Measurements from ENCODE around the gene HELT.

Gene HELT

DNA sequence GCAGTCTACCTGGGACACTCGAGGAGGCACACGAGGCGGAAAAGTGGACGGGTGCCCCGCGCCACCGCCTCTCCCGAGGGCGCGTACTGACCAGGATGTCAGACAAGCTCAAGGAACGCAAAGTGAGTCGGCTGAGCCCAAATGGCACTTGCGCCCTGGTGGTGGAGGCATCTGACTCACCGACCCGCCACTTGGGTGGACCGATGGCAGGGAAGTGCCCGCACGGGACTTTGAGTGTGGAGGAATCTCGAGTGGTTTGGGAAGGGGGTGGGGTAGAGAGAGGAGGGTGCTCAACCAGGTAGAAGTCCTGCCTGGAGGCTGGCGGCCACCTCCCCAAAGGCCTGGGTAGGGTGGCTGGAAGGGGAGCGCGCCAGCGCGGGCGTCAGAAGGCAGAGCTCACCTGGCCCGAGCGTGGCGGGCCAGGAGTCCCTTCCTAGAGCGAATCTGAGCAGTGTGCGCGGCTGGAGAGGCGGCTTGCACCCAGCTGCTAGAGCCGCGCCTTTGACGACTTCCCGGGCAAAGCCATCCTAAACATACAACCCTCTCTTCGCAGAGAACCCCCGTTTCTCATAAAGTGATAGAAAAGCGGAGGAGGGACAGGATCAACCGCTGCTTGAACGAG is 655 bp downstream of the HELT start:
- Histone ChIP-seq H3K4me1 (no peaks in the 10 kb centered on the region), H4K20me1 (peaks cover 23% of the 10 kb centered on the region; the same call in 1 of the 2 replicates), H3K27me3 (peaks cover 98% of the 10 kb centered on the region), H3K9ac (no peak overlapping the region), H3K9me3 (peaks cover 38% of the 10 kb centered on the region), H3K4me2 (no peak overlapping the region), H3K36me3 (no peaks in the 10 kb centered on the region), H3K27ac (no peak overlapping the region), H3K4me3 (peak overlapping the region; percentile 22; the same call in 1 of the 2 replicates)
- no peak for TF ChIP-seq Cebpa-rat (IDR thresholded peaks at IDR 0.05)

DNA sequence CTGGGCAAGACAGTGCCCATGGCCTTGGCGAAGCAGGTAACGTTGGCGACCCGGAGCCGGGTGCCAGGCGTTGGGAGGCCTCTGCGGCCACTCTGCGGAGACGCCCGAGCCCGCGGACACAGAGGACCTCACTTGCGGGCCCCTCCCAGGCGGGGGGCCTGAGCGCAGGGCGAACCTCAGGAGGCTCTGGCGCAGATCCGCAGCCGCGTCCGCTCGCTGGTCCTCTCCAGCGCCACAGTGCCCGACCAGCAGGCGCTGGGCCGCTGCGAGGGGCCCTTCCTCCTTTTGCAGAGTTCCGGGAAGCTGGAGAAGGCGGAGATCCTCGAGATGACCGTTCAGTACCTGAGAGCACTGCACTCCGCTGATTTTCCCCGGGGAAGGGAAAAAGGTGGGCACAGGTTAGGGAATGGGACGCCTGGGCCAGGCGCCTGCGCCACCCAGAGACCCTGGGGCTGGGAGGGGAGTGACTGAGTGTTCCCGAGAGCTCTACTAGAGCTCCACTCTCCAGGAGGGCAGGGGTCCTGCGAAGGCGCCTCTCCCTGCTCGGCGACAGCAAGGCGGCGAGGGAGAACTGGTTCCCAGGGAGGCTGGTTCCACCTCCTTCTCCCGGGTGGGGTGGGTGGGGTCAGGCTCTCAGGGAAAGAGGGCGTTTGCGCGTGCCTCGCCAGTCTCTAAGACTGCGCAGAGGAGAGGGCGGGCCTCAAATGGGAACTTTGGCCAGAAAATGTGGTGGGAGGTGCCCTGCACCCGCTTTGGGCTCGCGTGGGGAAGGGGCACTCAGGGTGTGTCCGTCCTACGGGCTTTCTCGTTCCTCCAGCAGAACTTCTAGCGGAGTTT is 1.4 kb downstream of the HELT start:
- H3K36me3 ChIP-seq, result no peaks in the 10 kb centered on the region
- peaks cover 90% of the 10 kb centered on the region for H3K27me3 ChIP-seq
- no peak for TF ChIP-seq Cebpa-rat (IDR thresholded peaks at IDR 0.05)
- no peaks in the 10 kb centered on the region for H3K4me1 ChIP-seq
- H3K9ac ChIP-seq, result no peak overlapping the region
- peak overlapping the region; percentile 22; the same call in 1 of the 2 replicates for H3K4me3 ChIP-seq
- no peak overlapping the region for H3K4me2 ChIP-seq
- peaks cover 23% of the 10 kb centered on the region; the same call in 1 of the 2 replicates for H4K20me1 ChIP-seq
- no peak overlapping the region for H3K27ac ChIP-seq
- H3K9me3 ChIP-seq, result peaks cover 38% of the 10 kb centered on the region

DNA sequence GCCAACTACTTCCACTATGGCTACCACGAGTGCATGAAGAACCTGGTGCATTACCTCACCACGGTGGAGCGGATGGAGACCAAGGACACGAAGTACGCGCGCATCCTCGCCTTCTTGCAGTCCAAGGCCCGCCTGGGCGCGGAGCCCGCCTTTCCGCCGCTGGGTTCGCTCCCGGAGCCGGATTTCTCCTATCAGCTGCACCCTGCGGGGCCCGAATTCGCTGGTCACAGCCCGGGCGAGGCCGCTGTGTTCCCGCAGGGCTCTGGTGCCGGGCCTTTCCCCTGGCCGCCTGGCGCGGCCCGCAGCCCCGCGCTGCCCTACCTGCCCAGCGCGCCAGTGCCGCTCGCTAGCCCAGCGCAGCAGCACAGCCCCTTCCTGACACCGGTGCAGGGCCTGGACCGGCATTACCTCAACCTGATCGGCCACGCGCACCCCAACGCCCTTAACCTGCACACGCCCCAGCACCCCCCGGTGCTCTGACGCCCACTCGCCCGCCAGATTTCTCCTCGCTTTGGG is 2.1 kb downstream of the HELT start:
- no peaks in the 10 kb centered on the region for H3K4me1 ChIP-seq
- H3K9me3 ChIP-seq, result peaks cover 38% of the 10 kb centered on the region
- no peak overlapping the region for H3K27ac ChIP-seq
- peaks cover 23% of the 10 kb centered on the region; the same call in 1 of the 2 replicates for H4K20me1 ChIP-seq
- no peak overlapping the region for H3K9ac ChIP-seq
- H3K4me3 ChIP-seq, result no peak overlapping the region
- peaks cover 84% of the 10 kb centered on the region for H3K27me3 ChIP-seq
- TF ChIP-seq Cebpa-rat (IDR thresholded peaks at IDR 0.05), result no peak
- H3K4me2 ChIP-seq, result no peak overlapping the region
- no peaks in the 10 kb centered on the region for H3K36me3 ChIP-seq

DNA sequence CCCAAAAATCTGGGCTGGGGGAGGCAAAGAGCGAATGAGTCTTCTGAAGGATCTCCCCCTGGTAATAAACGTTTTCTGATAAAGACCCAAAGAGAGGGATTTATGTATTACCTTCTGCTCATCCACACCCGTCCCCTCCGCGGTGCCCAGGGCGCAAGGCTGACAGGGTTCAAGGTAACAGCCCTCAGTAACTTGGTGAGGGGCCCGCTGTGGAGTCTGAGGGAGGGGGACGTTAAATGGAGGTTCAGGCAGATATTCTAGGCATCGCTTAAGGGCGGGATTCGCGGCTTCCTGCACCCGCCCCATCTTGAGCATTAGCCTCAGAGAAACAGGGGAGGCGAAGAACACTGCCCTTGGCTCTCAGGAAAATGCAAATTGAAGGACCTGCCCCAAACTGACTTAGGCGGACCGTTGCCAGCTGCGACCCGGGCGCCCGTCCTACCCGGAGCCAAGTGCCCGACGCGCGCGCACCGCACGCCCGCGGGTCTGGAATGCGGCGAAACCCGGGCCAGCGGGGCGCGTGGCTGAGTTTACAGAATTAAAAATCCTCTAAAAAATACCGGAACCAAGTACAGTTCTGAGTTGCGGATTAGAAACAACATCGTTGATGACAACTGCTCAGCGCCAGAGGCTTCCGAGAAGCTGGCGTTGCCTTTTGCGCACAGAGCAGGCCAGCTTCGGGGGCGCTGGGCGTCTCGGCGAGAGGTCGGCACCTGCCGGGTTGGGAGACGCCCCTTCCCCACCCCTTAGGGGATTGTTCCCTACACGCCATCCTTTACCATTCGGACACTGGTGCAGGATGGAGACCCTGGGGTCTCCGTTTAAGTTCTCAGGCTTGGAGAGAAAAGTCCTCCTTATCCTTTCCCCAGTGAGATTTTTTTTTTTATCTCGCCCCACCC is 2.8 kb downstream of the HELT start:
- Histone ChIP-seq H3K27me3 (peaks cover 76% of the 10 kb centered on the region), H3K4me1 (no peaks in the 10 kb centered on the region), H3K9me3 (peaks cover 38% of the 10 kb centered on the region), H3K36me3 (no peaks in the 10 kb centered on the region), H3K27ac (no peak overlapping the region), H3K4me3 (no peak overlapping the region), H3K9ac (no peak overlapping the region), H4K20me1 (peaks cover 20% of the 10 kb centered on the region; the same call in 1 of the 2 replicates), H3K4me2 (no peak overlapping the region)
- TF ChIP-seq Cebpa-rat (IDR thresholded peaks at IDR 0.05), result no peak

DNA sequence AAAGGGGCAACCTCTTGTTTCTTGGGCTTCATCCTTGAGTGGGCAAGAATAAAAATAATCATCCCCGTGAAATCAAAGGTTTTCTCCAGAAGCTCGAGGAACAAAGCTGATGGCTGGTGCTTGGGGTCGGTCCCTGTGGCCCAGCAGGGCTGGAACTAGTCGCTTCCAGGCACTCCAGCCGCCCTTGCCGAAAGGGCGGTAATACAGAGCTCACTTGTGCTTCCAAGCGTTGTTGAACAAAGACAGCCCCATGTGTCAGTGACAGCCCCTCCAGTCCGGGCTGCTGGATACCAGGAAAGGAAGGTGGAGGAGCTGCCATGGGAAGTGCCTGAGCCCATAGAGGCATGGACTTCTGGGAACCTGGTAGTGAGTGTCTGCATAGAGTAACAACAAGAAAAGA is 5.2 kb downstream of the HELT start:
- Histone ChIP-seq H3K4me3 (no peak overlapping the region), H3K27me3 (peaks cover 52% of the 10 kb centered on the region)

DNA sequence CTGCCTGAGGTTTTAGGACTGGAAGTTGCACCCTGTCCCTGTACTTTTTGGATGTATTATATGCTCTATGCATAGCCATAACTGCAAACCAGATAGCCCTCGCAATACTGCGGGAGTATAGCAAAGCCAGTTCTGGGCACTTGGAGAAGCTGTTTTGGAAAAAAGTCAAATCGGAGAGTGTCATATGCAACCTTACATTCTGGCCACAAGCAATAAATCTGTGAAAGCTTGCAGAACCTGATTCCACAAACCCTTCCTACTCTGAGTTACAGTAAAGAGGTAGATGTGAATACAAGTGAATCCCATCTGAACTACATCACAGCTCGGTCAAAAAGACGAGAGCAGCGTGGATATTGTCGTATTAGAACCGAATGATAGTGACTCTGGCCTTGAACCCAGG is 10.3 kb downstream of the HELT start:
- no peak for TF ChIP-seq Cebpa-rat (IDR thresholded peaks at IDR 0.05)

More for the DNA sequence above, 5.2 kb downstream of the HELT start:
- Histone ChIP-seq H3K27ac (no peak overlapping the region), H3K9me3 (peaks cover 31% of the 10 kb centered on the region), H3K36me3 (no peaks in the 10 kb centered on the region), H3K4me1 (no peaks in the 10 kb centered on the region), H3K4me2 (no peak overlapping the region), H3K9ac (no peak overlapping the region), H4K20me1 (peaks cover 3% of the 10 kb centered on the region; the same call in 1 of the 2 replicates)
- TF ChIP-seq Cebpa-rat (IDR thresholded peaks at IDR 0.05), result no peak

DNA sequence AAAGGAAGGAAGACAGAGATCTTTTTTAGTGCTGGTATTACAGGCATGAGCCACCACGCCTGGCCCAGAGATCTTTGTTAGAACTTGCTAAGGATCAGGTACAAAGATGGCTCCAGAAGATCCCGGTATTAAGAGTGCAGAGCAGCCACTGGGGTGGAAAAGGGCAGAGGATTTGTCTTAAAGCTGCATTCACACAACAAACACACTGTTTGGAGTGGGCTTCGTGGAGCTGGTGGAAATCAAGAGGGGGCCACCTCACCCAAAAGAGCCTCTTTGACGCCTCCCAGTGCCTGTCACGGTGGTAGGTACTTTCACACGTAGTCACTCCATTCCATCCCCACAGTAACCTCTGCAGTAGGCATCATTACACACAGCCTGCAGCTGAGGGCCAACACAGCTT is 13.3 kb downstream of the HELT start:
- no peaks in the 10 kb centered on the region for H3K9me3 ChIP-seq
- no peak overlapping the region for H3K4me3 ChIP-seq
- no peak overlapping the region for H3K27ac ChIP-seq
- no peak overlapping the region for H3K9ac ChIP-seq
- no peaks in the 10 kb centered on the region for H3K27me3 ChIP-seq
- H3K36me3 ChIP-seq, result no peaks in the 10 kb centered on the region
- H4K20me1 ChIP-seq, result no peaks in the 10 kb centered on the region
- H3K4me1 ChIP-seq, result no peaks in the 10 kb centered on the region
- H3K4me2 ChIP-seq, result no peak overlapping the region
- no peak for TF ChIP-seq Cebpa-rat (IDR thresholded peaks at IDR 0.05)

More for the DNA sequence above, 10.3 kb downstream of the HELT start:
- Histone ChIP-seq H3K4me2 (no peak overlapping the region), H3K9ac (no peak overlapping the region), H3K9me3 (no peaks in the 10 kb centered on the region), H3K36me3 (no peaks in the 10 kb centered on the region), H3K27ac (no peak overlapping the region), H3K4me3 (no peak overlapping the region), H3K27me3 (peaks cover under 1% of the 10 kb centered on the region), H3K4me1 (no peaks in the 10 kb centered on the region), H4K20me1 (no peaks in the 10 kb centered on the region)

DNA sequence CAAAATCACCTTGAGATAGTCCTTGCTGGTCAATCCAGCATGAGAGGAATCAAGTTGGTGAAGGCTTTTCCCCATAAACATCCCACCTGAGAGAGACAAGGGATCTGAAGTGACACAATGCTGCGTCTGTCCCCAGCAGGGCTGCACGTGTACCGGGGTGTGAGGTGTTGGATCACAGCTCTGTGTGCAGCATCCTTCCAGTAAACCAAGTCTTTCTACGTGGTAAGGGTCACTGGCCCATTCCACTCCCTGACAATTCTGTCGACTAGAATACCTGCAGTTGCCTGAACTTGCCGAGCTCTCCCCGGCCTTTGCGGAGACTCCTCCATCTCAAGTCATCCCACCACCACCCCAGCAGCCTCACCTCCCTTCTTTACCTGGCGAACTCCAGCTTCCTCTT is 14.8 kb downstream of the HELT start:
- H3K9me3 ChIP-seq, result no peaks in the 10 kb centered on the region
- H3K4me1 ChIP-seq, result no peaks in the 10 kb centered on the region
- TF ChIP-seq Cebpa-rat (IDR thresholded peaks at IDR 0.05), result no peak
- H3K27me3 ChIP-seq, result no peaks in the 10 kb centered on the region
- H4K20me1 ChIP-seq, result no peaks in the 10 kb centered on the region
- no peak overlapping the region for H3K4me3 ChIP-seq
- H3K9ac ChIP-seq, result no peak overlapping the region
- no peak overlapping the region for H3K4me2 ChIP-seq
- no peaks in the 10 kb centered on the region for H3K36me3 ChIP-seq
- no peak overlapping the region for H3K27ac ChIP-seq

DNA sequence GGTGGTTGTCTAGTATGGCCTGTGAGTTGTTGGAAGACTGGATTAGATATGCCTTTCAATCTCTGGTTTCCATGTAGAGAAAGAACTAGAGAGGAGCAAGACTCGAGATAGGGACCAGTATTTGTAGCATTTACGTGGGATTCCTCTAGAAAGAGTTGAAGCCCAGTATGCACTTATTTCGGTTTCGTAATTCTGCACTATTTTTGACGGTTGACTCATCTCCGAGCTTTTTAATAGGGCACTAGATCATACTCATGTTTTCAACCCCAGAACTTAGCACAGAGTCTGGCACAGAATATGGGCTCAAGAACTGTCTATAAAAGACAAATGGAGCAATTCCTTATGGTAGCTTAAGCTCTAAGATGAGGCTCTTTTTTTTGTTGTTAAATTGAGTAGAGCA is 15.7 kb downstream of the HELT start:
- Histone ChIP-seq H4K20me1 (no peaks in the 10 kb centered on the region), H3K9me3 (no peaks in the 10 kb centered on the region), H3K9ac (no peak overlapping the region), H3K27ac (no peak overlapping the region), H3K27me3 (no peaks in the 10 kb centered on the region), H3K4me2 (no peak overlapping the region), H3K4me1 (no peaks in the 10 kb centered on the region), H3K4me3 (no peak overlapping the region), H3K36me3 (no peaks in the 10 kb centered on the region)
- TF ChIP-seq Cebpa-rat (IDR thresholded peaks at IDR 0.05), result no peak

Measured in BLaER1 (cell line).